ENCODE measurements around the gene C22orf39.
A peak's percentile ranks its signal among the peaks of the same experiment; 100 is the strongest.

DNA sequence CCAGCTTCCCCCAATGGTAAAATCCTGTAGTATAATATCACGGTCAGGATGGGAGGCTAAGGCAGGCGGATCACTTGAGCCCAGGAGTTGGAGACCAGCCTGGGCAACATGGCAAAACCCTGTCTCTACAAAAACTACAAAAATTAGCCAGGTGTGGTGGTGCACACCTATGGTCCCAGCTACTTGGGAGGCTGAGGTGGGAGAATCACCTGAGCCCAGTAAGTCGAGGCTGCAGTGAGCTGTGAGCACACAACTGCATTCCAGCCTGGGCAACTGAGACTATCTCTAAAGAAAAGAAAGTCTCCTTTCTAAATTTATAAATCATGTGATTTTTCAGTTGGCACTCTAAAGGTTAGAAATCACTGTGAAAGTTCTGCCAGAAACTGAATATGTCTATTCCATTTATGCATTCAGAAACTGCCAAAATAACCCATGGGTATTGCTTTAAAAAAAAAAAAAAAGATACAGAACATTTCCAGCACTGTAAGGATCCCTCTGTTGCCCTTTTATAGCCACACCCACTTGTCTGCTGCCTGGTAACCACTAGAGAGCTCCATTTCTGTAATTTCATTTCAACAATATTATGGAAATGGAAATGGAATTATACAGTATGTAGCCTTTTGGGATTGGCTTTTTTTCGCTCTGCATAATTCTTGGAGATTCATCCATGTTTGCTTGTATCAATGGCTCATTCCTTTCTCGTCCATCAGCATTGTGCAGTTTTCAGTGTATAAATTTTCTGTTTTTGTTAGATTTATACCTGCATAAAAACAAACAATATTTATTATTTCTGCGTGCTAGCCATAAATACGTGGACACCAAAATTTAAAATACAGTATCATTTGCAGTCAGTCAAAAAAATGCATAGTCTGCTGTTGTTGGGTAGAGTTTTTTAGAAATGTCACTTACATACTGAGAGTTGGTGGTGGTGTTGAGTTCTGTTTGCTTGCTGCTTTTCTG, 41.7 kb upstream of the C22orf39 start:
- TF ChIP-seq, protein P1, sequence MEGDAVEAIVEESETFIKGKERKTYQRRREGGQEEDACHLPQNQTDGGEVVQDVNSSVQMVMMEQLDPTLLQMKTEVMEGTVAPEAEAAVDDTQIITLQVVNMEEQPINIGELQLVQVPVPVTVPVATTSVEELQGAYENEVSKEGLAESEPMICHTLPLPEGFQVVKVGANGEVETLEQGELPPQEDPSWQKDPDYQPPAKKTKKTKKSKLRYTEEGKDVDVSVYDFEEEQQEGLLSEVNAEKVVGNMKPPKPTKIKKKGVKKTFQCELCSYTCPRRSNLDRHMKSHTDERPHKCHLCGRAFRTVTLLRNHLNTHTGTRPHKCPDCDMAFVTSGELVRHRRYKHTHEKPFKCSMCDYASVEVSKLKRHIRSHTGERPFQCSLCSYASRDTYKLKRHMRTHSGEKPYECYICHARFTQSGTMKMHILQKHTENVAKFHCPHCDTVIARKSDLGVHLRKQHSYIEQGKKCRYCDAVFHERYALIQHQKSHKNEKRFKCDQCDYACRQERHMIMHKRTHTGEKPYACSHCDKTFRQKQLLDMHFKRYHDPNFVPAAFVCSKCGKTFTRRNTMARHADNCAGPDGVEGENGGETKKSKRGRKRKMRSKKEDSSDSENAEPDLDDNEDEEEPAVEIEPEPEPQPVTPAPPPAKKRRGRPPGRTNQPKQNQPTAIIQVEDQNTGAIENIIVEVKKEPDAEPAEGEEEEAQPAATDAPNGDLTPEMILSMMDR (conservative IDR thresholded peaks at IDR 0.05; ENCODE audit: low read length) = 0 out of 2 replicates have a peak, but pooled peaks have one; percentile 32
- no peak for TF ChIP-seq EZH2phosphoT487 (IDR thresholded peaks at IDR 0.05; ENCODE audit: borderline replicate concordance, low read depth, low read length)

Measured in OCI-LY7 (cell line).